Neural progenitor cell (in vitro differentiated cells): ENCODE results near the gene TMC7.

Experiments
- CTCF ChIP-seq: fragments of 200-600 bp; sonication (generic); IDR thresholded peaks from 2 replicates; pipeline ENCODE4 v1.5.1; 2017; ENCODE audit warnings: antibody characterized with exemption, mild to moderate bottlenecking
- EZH2 ChIP-seq: fragments of 200-600 bp; sonication (generic); IDR thresholded peaks from 2 replicates; pipeline ENCODE4 v1.6.1; 2017; ENCODE audit warnings: antibody characterized with exemption, mild to moderate bottlenecking, moderate library complexity

GRCh38 chr16:19046062-19046461 lies 62.3 kb downstream of the TMC7 start:
- no peak for TF ChIP-seq CTCF
- TF ChIP-seq EZH2, result no peak
